Endothelial cell of umbilical vein (primary cell): ENCODE measurements around the gene TCHP. TPM values are rescaled to one million over a fixed set of nuclear protein-coding genes. Genes with fewer than 3 reads are reported as not detected.

Source experiments
- BruUV-seq: library from RNA; stranded (reverse); fragments of 400-500 nt; replicated peaks from 2 replicates; lab custom pipeline; 2021; lab: Mats Ljungman, UMichigan
- CTCF ChIA-PET: fragments of 300-600, 350-600 bp; sonication (Branson Sonifier 250); formaldehyde crosslinking; loops from one replicate; lab custom pipeline; 2021; ENCODE audit warnings: antibody characterized with exemption, inconsistent platforms; lab: Charles Lee
- POLR2A ChIA-PET: fragments of 300-600, 350-600 bp; sonication (Branson Sonifier 250); formaldehyde crosslinking; loops from one replicate; lab custom pipeline; 2021; ENCODE audit warnings: antibody characterized with exemption, inconsistent platforms; lab: Charles Lee
- DNase-seq: peaks from one replicate; pipeline ENCODE4 v3.0.0-alpha.2; 2011; ENCODE audit warnings: low read depth, low spot score
- FAIRE-seq: peaks from 2 replicates; lab custom pipeline; 2011; peaks lifted over from hg19 to GRCh38; lab: Jason Lieb, UNC
- H2AFZ ChIP-seq: 2 replicates; pipeline ENCODE4 v1.6.0; 2012; ENCODE audit warnings: low read depth, low read length, control low read depth, inconsistent platforms
- H3K27ac ChIP-seq: 2 replicates; pipeline ENCODE4 v1.5.1; 2011; ENCODE audit warnings: low read depth, mild to moderate bottlenecking, control low read depth, low read length, moderate library complexity; ENCODE audit not compliant: insufficient read depth
- H3K27me3 ChIP-seq, 2 experiments: 2 replicates each; pipeline versions ENCODE4 v1.6.0 to v1.6.1; 2011; ENCODE audit warnings: low read length in 2 of 2, mixed read lengths in 1 of 2; ENCODE audit not compliant: control insufficient read depth in 2 of 2, insufficient read depth in 2 of 2
- H3K36me3 ChIP-seq, 2 experiments: 2 replicates in 1 of 2; 3 replicates in 1 of 2; pipeline ENCODE4 v1.5.1; 2011; ENCODE audit warnings: low read length in 2 of 2, mild to moderate bottlenecking in 1 of 2, moderate library complexity in 1 of 2; ENCODE audit not compliant: control insufficient read depth in 2 of 2, insufficient read depth in 2 of 2; ENCODE audit errors: extremely low read depth in 1 of 2
- H3K4me1 ChIP-seq: 3 replicates; pipeline ENCODE4 v1.5.1; 2011; ENCODE audit warnings: mild to moderate bottlenecking, low read length; ENCODE audit not compliant: control insufficient read depth, insufficient read depth; ENCODE audit errors: extremely low read depth
- H3K4me2 ChIP-seq: 2 replicates; pipeline ENCODE4 v1.6.1; 2011; ENCODE audit warnings: low read length, control low read depth, mixed read lengths; ENCODE audit not compliant: insufficient read depth
- H3K4me3 ChIP-seq, 3 experiments: fragments of 200-600 bp in 1 of 3; sonication (generic), shearing (Covaris generic) in 1 of 3; replicated peaks in 1 of 3; 2 replicates each; pipeline ENCODE4 v1.5.1; 2011 to 2016; ENCODE audit warnings: control low read depth in 3 of 3, low read length in 3 of 3, mild to moderate bottlenecking in 2 of 3, inconsistent platforms in 1 of 3, low read depth in 1 of 3, moderate library complexity in 1 of 3; ENCODE audit not compliant: insufficient read depth in 1 of 3
- H3K79me2 ChIP-seq: 2 replicates; pipeline ENCODE4 v1.6.0; 2012; ENCODE audit warnings: low read length, inconsistent platforms; ENCODE audit not compliant: control insufficient read depth, insufficient read depth
- H3K9ac ChIP-seq: replicated peaks from 2 replicates; pipeline ENCODE3; 2011; ENCODE audit warnings: low read length, control low read depth; ENCODE audit not compliant: insufficient read depth; ENCODE audit errors: extremely low read depth
- H3K9me1 ChIP-seq: replicated peaks from 3 replicates; pipeline ENCODE4 v1.6.0; 2011; ENCODE audit warnings: mild to moderate bottlenecking, low read length; ENCODE audit not compliant: control insufficient read depth, insufficient read depth; ENCODE audit errors: extremely low read depth
- H3K9me3 ChIP-seq: replicated peaks from 2 replicates; pipeline ENCODE4 v1.5.1; 2012; ENCODE audit warnings: low read length, inconsistent platforms; ENCODE audit not compliant: control insufficient read depth, insufficient read depth
- H4K20me1 ChIP-seq: replicated peaks from 2 replicates; pipeline ENCODE3; 2011; ENCODE audit warnings: mild to moderate bottlenecking, low read length; ENCODE audit not compliant: control insufficient read depth, insufficient read depth; ENCODE audit errors: extremely low read depth
- CTCF ChIP-seq, 2 donors: IDR thresholded peaks; 1 replicate in 1 of 2; 2 replicates in 1 of 2; pipeline ENCODE4 v1.5.1; 2011; ENCODE audit warnings: low read length in 2 of 2, mild to moderate bottlenecking in 2 of 2, moderate library complexity in 2 of 2, control low read depth in 1 of 2, inconsistent platforms in 1 of 2, low read depth in 1 of 2; ENCODE audit not compliant: insufficient read depth in 1 of 2; ENCODE audit errors: extremely low read depth in 1 of 2
- FOS ChIP-seq: IDR thresholded peaks from 2 replicates; pipeline ENCODE4 v1.6.1; 2011; ENCODE audit warnings: mild to moderate bottlenecking, low read length, moderate library complexity, borderline replicate concordance; ENCODE audit not compliant: insufficient read depth
- MAX ChIP-seq: IDR thresholded peaks from 2 replicates; pipeline ENCODE4 v1.6.1; 2011; ENCODE audit not compliant: insufficient read depth, insufficient read length
- MYC ChIP-seq: IDR thresholded peaks from one replicate; pipeline ENCODE4 v1.6.1; 2011; ENCODE audit warnings: mild to moderate bottlenecking, low read depth, low read length
- POLR2A ChIP-seq: IDR thresholded peaks from 2 replicates; pipeline ENCODE4 v1.6.1; 2012; ENCODE audit warnings: low read depth, mild to moderate bottlenecking, control low read depth, low read length
- POLR2AphosphoS5 ChIP-seq: IDR thresholded peaks from 2 replicates; pipeline ENCODE4 v1.6.1; 2012; ENCODE audit warnings: low read depth, mild to moderate bottlenecking, control low read depth, low read length, moderate library complexity; ENCODE audit not compliant: insufficient read depth
- dilution Hi-C: fragments of 300-500 bp; cut with MboI; formaldehyde crosslinking; loops from one replicate; pipeline ENCODE4 v1.15.0; 2019; ENCODE audit warnings: low sequenced_read_pairs; ENCODE audit not compliant: extremely low pct_ligation_motif_present
- intact Hi-C: fragments of 100-400 bp; cut with micrococcal nuclease; formaldehyde crosslinking; loops from one replicate; pipeline ENCODE4 v1.10.0; 2022
- polyA plus RNA-seq, 4 experiments: library from polyadenylated mRNA; depleted of rRNA in 3 of 4; stranded (reverse) in 3 of 4; unstranded in 1 of 4; fragments of >200 nt; gene quantifications; 2 replicates each; pipeline versions ENCODE4 v1.2.1 to v1.2.3, GENCODE V29; 2011 to 2012; ENCODE audit warnings: missing spikeins in 1 of 4
- total RNA-seq: library from RNA; stranded (reverse); gene quantifications from 2 replicates; pipeline ENCODE4 v1.2.3, GENCODE V29; 2021

Gene TCHP
- total and polyA plus RNA-seq, 2 donors (not counting 3 experiments of a cell fraction or from before 2014, with no cell fraction given), result 12.9 to 24.3 TPM

GRCh38 chr12:109948368-109948767 is 48.3 kb downstream of the TCHP start:
- Histone ChIP-seq H3K27me3 (no peaks in the 10 kb centered on the region), H2AFZ (no peak overlapping the region), H3K9me1 (no peaks in the 10 kb centered on the region), H3K9me3 (no peaks in the 10 kb centered on the region), H3K4me2 (no peak overlapping the region), H3K4me1 (peaks cover 28% of the 10 kb centered on the region), H3K36me3 (peaks cover 30 to 33% of the 10 kb centered on the region in 2 experiments), H3K27ac (no peak overlapping the region), H3K9ac (no peak overlapping the region), H4K20me1 (no peaks in the 10 kb centered on the region), H3K79me2 (no peaks in the 10 kb centered on the region), H3K4me3 (no peak overlapping the region)
- ChIA-PET POLR2A (no interaction called here), CTCF (no interaction called here)
- no peak for FAIRE-seq
- DNase-seq, result no peak
- intact Hi-C loops, result loop anchor here (5.0 kb wide), 1 partner anchor 49 kb away; the partner anchor contains the start of genes ANKRD13A and GIT2
- dilution Hi-C loops, result no loop called here
- TF ChIP-seq POLR2AphosphoS5, result no peak
- no TSS peak for BruUV-seq

- POLR2A ChIA-PET, result no interaction called here
- H3K4me3 ChIP-seq, result no peak overlapping the region
- H3K4me2 ChIP-seq, result no peak overlapping the region
- DNase-seq, result no peak
- no peaks in the 10 kb centered on the region for H3K79me2 ChIP-seq
- no peaks in the 10 kb centered on the region for H3K27me3 ChIP-seq
- H3K4me1 ChIP-seq, result peaks cover 28% of the 10 kb centered on the region
- no peak for TF ChIP-seq POLR2AphosphoS5
- TF ChIP-seq MYC, result no peak
- TF ChIP-seq CTCF (IDR thresholded peaks at IDR 0.05; ENCODE audit: extremely low read depth in 1 of 2, insufficient read depth in 1 of 2, low read depth in 1 of 2, low read length in 2 of 2), result no peak
- TF ChIP-seq MAX, result no peak
- TF ChIP-seq FOS, result no peak
- TF ChIP-seq POLR2A, result no peak
- intact Hi-C loops (loop anchor here (5.0 kb wide), 1 partner anchor 48 kb away; the partner anchor contains the start of genes ANKRD13A and GIT2), dilution Hi-C loops (no loop called here)
- no peak overlapping the region for H2AFZ ChIP-seq
- H3K9me1 ChIP-seq, result no peaks in the 10 kb centered on the region
- H4K20me1 ChIP-seq, result no peaks in the 10 kb centered on the region
- no TSS peak for BruUV-seq
- H3K9me3 ChIP-seq, result no peaks in the 10 kb centered on the region
- no peak overlapping the region for H3K27ac ChIP-seq
- CTCF ChIA-PET, result no interaction called here
- no peak overlapping the region for H3K9ac ChIP-seq
- peaks cover 30 to 36% of the 10 kb centered on the region in 2 experiments for H3K36me3 ChIP-seq
- FAIRE-seq, result peak; percentile 24
Measured at GRCh38 chr12:109949089-109949488, 49.0 kb downstream of the TCHP start.
